HG03135 (cell line): Measurements from ENCODE around the gene GDPD5.
A peak's percentile ranks its signal among the peaks of the same experiment; 100 is the strongest.

Source experiments
- ATAC-seq: cut with Tn5 transposase; IDR thresholded peaks from one replicate; pipeline ENCODE4 v1.9.1; 2021; ENCODE audit warnings: mild to moderate bottlenecking, moderate library complexity; ENCODE audit not compliant: unreplicated experiment

Gene GDPD5

DNA sequence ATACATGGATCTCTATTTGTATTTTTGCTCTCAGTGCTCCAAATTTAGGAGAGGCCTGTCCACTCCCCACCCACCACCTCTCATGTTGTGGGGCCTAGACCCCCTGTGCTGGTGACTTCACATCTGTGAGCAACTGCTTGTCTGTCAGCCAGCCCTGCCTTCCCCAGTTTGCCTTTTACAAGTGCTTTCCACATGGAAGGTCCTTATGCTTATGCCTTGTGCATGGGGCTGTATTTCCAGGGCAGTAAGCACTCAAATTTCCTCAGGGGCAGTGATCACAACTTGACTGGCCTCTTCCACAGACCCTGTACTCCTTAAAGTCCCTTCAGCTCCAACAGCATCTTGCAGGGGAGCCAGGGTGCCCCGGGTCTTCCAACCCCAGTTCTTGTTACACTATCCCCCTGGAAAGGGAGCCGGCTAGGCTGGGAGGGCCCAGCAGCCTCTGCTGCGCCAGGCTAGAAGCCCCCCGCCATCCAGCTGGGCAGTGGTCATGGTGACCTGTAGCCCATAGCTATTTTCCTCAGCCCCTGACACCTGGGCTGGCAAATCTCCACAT lies 29.9 kb downstream of the GDPD5 start:
- ATAC-seq = no peak

DNA sequence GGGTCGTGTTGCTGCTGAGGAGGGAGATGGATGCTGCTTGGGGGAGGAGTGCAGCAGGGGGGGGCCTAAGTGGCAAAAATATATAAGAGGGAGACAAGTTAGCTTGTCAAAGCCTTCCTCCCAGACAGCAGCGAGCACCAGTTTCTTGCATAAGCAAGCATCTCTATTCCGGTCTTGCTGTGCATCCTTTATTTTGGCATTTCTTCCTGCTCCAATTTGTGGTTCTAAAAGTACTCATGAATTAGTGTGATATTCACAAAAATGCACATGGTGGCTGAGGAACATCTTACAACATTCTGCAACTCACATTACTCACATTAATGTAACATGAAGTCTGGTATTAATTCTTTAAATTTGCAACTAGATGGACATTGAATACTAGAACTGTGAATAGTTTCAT lies 32.1 kb downstream of the GDPD5 start:
- no peak for ATAC-seq

- ATAC-seq = peak; percentile 63
Measured at GRCh38 chr11:75492181-75492820, 33.4 kb downstream of the GDPD5 start.

- ATAC-seq = no peak
Measured at GRCh38 chr11:75491465-75491864, 34.3 kb downstream of the GDPD5 start.

- no peak for ATAC-seq
Measured at GRCh38 chr11:75490221-75491181, 35.2 kb downstream of the GDPD5 start.

DNA sequence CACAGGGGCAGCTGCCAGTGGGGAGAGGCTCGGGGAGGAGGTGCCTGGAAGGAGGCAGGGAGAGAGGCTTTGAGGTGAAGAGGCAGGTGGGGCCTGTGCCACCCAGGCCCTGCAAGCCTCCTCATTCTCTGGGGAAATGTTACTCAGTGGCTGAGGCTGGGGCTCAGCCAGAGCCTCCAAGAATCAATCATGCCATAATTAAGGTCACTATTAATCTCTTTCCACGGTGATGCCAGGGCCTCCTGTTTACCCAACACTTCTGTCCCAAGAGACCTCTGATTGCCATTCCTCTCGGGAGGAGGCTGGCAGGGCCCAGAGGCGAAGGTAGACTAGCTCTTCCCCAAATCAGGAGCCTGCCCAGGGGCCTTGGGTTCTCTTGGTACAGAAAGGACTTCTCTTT lies 38.4 kb downstream of the GDPD5 start:
- ATAC-seq = no peak

- no peak for ATAC-seq
Measured at GRCh38 chr11:75485742-75486141, 40.0 kb downstream of the GDPD5 start.

DNA sequence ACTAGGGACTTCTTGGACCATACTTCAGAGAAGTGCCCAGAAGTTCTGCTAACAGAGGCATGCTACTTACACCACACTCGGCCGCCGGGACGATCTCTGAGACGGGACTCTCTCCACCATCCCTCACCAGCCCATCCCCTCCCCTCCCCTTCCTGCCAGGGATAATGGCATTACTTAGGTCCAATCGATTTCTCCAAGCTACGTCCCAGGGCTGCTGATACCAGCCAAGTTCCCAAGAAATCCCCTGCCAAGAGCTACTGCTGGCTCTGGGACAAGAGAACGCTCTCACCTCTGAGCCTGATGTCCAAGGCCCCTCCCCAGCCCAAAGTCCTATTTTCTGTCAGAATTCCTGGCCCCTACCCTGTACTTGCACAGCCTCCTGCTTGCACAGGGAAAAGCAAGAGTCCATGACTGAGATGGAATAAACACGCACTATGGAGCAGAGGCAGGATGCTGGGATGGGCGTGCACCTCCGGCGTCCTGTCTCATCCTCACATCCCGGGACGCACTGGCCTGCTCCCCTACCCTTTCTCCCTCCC lies 42.7 kb downstream of the GDPD5 start:
- no peak for ATAC-seq

- no peak for ATAC-seq
Measured at GRCh38 chr11:75481922-75482606, 43.7 kb downstream of the GDPD5 start.

DNA sequence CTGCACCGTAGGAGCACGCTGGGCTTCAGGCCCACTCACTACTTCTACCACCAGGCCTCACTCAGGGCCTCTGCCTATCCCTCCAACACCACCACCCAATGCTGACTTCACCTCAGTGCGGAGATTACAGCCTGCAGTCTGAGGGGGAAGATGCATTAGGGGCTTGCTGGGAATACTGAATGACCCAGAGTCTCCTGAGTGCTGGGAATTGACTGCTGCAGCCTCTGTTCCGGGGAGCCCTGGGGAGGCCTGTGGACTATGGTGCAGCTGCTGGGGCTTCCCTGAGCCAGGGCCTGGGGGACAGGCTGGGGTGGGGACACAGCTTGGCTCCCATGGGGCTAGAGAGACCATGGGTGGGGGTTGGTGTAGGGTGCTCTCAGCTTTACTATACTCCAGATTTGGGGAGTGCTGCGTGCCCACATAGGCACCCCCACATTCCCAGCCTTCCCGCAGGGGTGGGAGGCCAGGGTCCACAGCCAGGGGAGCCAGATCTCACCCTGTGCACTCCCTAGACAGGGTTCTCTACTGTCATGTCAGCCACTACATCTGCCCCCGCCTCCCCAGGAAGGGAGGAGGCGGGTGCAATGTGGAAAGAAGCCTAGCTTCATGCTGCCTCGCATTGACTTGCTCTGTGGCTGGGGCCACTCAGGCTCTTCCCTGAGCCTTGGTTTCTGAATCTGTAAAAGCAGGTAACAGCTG lies 44.4 kb downstream of the GDPD5 start:
- no peak for ATAC-seq

GRCh38 chr11:75480185-75481175 lies 45.3 kb downstream of the GDPD5 start:
- no peak for ATAC-seq

GRCh38 chr11:75479597-75480145 lies 46.1 kb downstream of the GDPD5 start:
- no peak for ATAC-seq

DNA sequence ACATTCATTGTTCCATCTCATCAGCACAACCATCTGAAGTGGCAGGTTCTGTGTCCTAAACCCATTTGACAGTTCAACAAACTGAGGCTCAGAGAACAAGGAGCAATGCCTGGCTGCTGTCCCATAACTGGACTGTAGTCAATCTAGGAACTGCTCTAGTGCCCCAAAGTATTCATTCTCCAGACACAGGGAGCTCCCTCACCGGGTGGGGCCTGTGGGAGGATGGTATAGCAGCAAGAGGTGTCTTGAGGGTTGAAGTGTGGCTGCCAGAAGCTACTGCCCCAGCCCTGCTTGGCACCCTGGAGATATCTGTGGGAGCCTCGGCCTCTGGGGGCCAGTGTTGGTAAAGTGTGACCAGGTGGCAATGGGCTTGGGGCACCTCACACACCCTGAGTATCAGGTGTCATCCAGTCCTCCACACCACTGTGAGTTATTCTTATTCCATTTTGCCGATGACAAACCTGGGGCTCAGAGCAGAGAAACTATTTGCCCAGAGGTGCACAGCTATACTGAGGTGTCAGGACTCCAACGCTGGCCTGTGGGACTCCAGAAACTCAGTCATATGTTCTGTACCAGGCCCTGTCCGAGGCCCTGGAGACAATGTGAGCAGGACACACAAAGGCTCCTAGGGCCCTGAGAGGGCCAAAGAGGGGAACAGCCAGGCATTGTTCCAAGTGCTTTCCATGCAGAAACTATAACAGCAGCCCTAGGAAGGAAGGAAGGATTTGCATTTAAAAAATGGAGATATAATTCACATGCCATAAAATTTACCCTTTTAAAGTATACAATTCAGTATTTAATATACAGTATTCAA lies 46.8 kb downstream of the GDPD5 start:
- no peak for ATAC-seq

DNA sequence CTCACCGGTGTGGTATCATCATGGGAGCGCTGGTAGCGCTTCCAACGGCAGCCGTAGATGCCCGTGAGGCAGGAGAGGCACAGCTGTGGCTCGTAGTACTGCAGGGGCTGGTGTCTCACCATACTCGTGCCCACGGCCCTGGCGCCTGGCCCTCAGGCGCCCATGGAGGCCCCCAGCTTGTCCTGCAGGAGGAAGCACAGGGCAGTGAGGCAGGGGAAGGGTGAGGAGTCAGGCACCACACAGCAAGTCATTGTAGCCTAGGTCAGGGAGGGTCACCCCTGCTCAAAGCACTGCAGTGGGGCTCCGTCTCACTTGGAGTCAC lies 48.2 kb downstream of the GDPD5 start:
- no peak for ATAC-seq

- ATAC-seq = no peak
Measured at GRCh38 chr11:75476739-75477613, 48.8 kb downstream of the GDPD5 start.

DNA sequence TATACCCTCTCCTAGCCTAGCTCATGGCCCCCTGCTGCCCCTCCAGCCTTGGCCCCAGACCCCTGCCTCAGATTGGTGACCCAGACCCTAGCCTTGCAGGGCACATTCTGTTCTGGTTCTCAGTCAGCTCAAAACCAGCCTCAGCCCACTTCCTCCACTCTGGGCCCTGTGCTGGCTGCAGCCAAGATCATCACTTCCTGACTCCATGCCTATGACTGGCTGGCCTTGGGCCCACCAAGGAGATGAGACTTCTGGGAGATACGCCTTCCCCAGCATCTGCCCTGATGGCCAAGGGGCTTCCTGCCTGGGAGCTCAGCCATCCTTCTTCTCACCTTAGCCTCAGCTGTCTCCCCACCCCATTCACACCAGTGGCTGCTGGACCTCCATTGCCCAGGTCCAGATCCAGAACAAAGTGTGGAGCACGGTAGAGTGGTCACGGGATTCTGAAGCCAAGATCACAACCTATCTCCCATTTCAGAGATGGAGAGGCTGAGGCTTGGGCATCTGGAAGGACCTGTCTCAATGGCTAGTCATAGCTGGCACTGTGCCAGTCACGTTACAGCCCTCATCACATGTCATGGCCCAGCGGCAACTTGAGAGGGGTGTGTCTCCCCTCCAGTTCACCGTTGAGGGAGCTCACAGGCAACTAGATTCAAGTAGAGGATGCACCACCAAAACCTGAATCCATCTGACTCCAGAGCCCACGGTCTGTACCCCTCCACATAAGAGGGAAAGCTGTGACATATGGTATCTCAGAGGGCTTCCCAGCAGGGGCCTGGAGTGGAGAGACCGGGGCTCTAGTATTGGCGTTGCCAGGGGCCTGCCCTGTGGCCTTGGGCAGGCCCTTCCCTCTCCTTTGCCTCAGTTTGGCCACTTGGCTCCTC lies 49.7 kb downstream of the GDPD5 start:
- ATAC-seq = no peak
